HG03095 (cell line): ENCODE data around the gene ATP2A2.

Source experiments
- ATAC-seq: cut with Tn5 transposase; IDR thresholded peaks from one replicate; pipeline ENCODE4 v1.9.1; 2021; ENCODE audit warnings: moderate library complexity; ENCODE audit not compliant: unreplicated experiment

Gene ATP2A2

DNA sequence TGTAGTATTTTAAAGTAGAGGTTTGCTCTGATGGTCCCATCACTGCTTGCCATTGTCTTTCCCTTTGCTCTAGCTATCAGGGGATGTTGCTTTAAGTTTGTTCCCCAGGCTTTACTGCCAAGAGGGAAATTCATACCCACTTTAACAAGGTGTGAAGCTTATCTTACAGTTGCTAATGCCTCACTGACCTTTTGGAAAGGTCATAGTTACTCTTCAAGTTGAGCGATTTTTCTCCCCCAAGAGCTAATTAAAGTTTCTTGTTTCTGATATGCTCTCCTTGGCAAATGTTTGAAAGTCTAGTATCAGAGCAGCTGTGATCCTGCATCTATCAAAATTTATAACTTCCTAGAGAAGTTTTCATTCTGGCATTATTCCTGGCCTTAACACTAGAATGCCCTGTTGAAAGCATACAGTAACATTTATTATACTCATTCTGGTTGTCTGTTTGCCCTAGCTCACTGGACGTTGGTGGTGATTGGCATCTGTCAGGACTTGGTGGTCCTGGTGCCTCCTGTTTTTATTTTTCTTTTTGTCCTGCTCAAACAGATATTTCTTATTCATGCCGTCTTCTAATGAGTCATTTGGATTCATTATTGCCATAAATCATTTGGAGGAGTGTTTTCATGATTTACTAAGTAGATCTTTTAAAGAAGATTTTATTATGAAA lies 8.1 kb downstream of the ATP2A2 start:
- no peak for ATAC-seq

GRCh38 chr12:110289711-110290078 lies 8.6 kb downstream of the ATP2A2 start:
- ATAC-seq: no peak

GRCh38 chr12:110301065-110301806 lies 20.2 kb downstream of the ATP2A2 start:
- ATAC-seq: no peak

- ATAC-seq: no peak
Measured at GRCh38 chr12:110304061-110304551, 23.1 kb downstream of the ATP2A2 start.

- no peak for ATAC-seq
Measured at GRCh38 chr12:110307372-110307771, 26.3 kb downstream of the ATP2A2 start.

DNA sequence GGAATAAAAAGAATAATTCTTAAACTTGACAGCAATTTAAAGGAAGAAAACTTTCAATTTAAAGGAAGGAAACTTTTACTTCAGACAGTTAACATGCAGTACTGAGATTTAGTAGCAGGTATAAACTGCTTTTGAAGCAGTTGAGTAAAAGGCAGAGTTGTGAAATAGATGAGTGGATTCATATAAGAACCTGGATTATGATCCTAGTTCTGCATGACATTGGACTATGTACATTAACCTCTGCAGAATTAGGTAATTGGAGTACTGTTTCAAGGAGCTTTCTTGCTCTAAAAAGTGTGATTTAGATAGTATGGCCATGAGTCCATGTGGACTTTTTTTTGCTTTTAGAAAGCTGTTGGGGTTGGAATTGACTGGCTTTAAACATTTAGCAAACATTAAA lies 29.7 kb downstream of the ATP2A2 start:
- ATAC-seq: no peak

DNA sequence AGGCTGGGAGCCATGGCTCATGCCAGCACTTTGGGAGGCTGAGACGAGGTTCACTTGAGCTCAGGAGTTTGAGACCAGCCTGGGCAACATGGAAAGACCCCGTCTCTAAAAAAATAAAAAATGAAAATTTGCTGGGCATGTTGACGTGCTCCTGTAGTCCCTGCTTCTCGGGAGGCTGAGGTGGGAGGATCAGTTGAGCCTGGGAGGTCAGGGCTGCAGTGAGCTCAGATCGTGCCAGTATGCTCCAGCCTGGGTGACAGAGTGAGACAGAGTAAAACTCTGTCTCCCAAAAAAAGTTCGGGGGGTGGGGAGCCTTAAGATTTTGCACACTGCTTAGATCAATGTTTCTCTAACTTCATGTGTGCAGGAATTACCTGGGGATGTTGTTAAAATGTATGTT lies 30.9 kb downstream of the ATP2A2 start:
- no peak for ATAC-seq

DNA sequence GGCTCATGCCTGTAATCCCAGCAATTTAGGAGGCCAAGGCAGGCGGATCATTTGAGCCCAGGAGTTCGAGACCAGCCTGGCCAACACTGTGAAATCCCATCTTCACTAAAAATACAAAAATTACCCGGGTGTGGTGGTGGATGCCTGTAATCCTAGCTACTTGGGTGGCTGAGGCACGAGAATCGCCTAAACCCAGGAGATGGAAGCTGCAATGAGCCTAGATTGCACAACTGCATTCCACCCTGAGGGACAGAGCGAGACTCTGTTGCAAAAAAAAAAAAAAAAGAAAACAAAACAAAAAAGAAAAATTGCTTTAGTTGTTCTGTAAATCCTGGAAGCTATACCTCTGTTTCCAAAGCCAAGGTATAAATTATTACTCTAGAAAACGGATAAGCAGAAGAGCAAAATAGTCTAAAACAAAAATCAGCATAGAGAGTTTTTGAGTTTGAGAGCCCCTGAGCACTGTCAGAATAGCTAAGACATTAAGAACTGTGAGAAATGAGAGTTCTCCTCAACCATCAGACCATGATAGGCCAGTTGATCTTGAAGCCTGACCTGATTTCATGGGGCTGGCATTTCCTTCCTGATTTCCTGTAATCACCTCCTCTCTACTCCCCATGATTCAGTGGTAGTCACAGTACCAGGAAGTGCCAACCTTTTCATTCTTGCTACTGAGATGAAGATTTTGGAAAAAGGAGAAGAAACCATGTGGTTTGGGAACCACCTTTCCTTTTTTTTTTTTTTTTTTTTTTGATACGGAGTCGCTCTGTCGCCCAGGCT lies 31.7 kb downstream of the ATP2A2 start:
- no peak for ATAC-seq

GRCh38 chr12:110314308-110314707 lies 33.3 kb downstream of the ATP2A2 start:
- no peak for ATAC-seq

DNA sequence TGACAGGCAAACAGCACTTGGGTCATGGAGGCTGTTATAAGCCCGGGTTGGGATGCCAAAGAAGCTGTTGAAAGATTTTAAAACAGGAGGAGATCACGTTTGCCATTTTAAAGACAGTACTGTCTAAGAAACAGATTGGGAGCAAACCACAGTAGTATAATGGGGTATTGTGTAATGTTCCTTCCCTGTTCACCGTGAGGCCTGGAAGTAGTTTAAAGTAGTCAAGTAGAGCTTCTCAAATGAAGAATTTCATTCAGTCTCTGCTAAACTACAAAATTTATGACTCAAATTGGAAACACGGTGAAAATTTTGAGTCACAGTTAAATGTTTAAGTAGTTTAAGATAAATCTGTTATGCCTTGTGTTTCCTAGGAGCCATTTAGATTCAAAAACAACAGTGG lies 35.8 kb downstream of the ATP2A2 start:
- ATAC-seq: no peak

DNA sequence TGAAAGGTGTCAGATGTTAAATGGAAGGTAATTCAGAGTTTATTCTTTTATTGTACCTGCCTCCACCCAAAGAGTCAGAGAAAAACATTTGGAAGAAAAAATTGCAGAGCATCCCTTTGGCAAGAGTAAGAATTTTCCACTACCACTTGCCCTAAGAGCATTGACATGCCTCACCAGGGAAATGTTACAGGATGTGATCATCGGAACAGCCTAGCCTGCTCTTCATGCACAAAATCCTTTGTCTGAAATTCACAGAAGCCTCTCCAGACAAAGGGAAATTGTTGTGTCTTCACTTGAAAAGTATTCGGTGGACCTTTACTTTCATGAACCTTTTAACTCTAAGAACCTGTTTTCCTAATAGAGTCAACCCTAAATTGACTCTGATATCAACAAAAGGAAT lies 36.9 kb downstream of the ATP2A2 start:
- ATAC-seq: no peak

GRCh38 chr12:110320550-110320949 lies 39.5 kb downstream of the ATP2A2 start:
- ATAC-seq: no peak

GRCh38 chr12:110329710-110330109 lies 48.7 kb downstream of the ATP2A2 start:
- no peak for ATAC-seq

DNA sequence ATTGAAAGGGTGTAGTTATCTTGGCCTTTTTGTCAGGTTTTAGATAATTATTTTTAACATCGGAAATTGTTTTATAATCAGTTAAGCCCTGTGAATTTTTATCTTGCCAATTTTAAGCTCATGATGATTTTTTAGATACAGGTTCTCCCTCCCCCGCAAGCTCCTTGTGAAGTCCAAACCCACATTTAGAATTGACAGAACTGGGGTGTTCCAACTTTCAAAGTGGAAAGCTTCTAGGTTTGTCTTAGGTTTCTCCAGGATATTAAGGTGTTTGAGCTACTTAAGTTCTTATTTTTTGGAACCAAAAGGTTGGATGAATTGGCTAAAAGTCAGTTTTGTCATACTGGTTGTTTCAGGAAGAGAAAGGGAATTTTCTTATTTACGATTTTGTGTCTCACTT lies 49.1 kb downstream of the ATP2A2 start:
- ATAC-seq: no peak

DNA sequence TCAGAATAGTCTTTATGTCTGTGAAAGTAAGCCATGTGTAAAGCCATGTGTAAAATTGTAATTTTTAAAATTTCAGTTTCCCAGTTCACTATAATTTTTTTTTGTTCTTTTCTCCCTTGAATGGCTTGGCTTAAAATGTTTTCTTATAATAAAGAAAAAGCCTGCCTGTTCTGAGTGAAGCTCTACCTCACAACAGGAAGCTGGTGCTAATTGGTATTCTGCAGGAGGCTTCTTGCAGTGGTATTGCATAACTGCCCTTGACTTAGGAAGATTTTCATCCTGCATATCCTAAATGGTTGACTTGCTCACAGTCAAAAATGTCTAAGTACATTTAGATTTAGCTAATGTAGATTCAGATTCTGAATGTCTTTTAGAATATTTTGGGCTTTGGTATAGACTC lies 49.5 kb downstream of the ATP2A2 start:
- no peak for ATAC-seq

DNA sequence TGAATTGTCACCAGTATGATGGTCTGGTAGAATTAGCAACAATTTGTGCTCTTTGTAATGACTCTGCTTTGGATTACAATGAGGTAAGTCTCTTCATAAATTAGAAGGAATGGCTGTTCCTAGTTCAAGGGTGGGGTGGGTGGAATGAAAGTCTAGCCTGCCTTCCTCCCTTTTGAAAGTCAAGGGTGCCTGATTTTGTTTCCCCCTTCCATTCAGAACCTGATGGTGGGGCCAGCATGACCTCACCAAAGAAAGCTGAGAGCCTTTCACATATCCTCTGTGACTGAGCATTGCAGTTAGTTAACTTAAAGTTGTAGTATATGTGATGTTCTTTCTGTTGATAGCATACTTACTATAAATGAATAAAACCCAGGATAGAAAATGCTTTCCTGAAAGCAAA lies 52.2 kb downstream of the ATP2A2 start:
- no peak for ATAC-seq

DNA sequence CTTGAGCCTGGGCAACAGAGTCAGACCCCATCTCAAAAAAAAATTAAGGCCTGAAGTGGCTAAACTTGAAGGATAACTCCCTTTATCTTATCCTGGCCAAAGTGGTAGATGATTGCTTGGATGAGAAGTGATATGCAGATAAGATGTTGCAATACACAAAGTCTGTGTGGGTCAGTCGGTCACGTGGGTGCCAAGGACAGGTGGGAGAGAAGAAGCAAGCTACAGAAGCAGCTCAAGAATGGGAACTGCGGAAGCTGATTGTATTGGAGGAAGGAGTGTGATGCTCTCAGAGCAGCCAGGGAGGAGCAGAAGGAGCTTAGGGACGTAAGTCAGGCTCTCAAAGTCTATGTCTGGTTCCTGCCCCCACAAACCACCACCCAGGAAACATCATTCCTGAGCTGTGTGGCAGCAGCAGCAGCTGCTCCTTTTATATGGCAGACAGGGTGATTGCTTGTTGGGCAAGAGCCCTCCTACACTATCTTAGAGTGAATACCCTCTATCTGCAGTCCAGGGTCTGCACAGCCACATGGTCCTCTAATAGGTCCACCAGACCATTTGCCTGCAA lies 54.5 kb downstream of the ATP2A2 start:
- no peak for ATAC-seq

GRCh38 chr12:110337912-110338710 lies 57.1 kb downstream of the ATP2A2 start:
- ATAC-seq: no peak

GRCh38 chr12:110338754-110339153 lies 57.7 kb downstream of the ATP2A2 start:
- ATAC-seq: no peak

DNA sequence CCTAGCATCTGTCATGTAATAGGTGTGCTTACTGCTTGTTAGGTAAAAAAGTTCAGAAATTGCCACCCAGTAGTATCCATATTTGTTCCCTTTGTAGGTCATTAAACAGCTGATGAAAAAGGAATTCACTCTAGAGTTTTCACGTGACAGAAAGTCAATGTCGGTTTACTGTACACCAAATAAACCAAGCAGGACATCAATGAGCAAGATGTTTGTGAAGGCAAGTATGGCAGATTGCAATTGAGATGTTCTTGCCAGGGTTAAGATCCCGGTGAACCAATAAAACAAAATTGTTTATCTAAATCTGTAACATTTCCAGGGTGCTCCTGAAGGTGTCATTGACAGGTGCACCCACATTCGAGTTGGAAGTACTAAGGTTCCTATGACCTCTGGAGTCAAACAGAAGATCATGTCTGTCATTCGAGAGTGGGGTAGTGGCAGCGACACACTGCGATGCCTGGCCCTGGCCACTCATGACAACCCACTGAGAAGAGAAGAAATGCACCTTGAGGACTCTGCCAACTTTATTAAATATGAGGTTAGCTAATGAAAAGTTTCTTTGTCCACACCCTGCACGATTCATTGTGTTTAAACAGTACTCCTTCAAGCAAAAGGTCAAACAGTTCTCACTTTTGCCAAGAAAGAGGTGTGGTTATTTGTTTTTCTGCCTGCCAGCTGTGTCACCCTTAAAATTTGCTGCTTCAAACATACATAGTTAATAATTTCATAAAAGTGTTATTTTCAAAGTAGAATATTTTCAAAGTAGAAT lies 58.3 kb downstream of the ATP2A2 start:
- ATAC-seq: no peak
